Measurements from ENCODE around the gene MRM3.
"Not testable (repeated sequence)": the region's sequence is repeated elsewhere in the genome, so short reads cannot be mapped to it uniquely, and the experiment has no call there.

MRM3 gene

GRCh38 chr17:835263-835662 lies 53.1 kb downstream of the MRM3 start:
- Histone ChIP-seq H3K4me1 (ENCODE audit: control insufficient read depth, insufficient read depth, low read length) (no peaks in the 10 kb centered on the region), H3K36me3 (ENCODE audit: control insufficient read depth, insufficient read depth, low read length) (peaks cover 4% of the 10 kb centered on the region), H3K27me3 (ENCODE audit: control insufficient read depth, insufficient read depth, low read length) (no peaks in the 10 kb centered on the region), H3K9me3 (ENCODE audit: control insufficient read depth, insufficient read depth, low read length) (no peaks in the 10 kb centered on the region), H3K9ac (ENCODE audit: low read depth, low read length) (no peak overlapping the region), H3K4me3 (ENCODE audit: low read depth, low read length) (no peak overlapping the region)

- H3K4me3 ChIP-seq (ENCODE audit: low read depth, low read length); H3K27me3 ChIP-seq (ENCODE audit: control insufficient read depth, insufficient read depth, low read length); H3K9me3 ChIP-seq (ENCODE audit: control insufficient read depth, insufficient read depth, low read length); H3K4me1 ChIP-seq (ENCODE audit: control insufficient read depth, insufficient read depth, low read length); H3K36me3 ChIP-seq (ENCODE audit: control insufficient read depth, insufficient read depth, low read length); H3K9ac ChIP-seq (ENCODE audit: low read depth, low read length): not testable (repeated sequence)
Observed at GRCh38 chr17:835721-836120, 53.6 kb downstream of the MRM3 start.

- no peaks in the 10 kb centered on the region for H3K4me1 ChIP-seq (ENCODE audit: control insufficient read depth, insufficient read depth, low read length)
- H3K9me3 ChIP-seq (ENCODE audit: control insufficient read depth, insufficient read depth, low read length), result no peaks in the 10 kb centered on the region
Observed at GRCh38 chr17:836151-836550, 54.0 kb downstream of the MRM3 start.

GRCh38 chr17:838486-838885 lies 56.3 kb downstream of the MRM3 start:
- Histone ChIP-seq H3K27me3 (ENCODE audit: control insufficient read depth, insufficient read depth, low read length) (no peaks in the 10 kb centered on the region), H3K9me3 (ENCODE audit: control insufficient read depth, insufficient read depth, low read length) (no peaks in the 10 kb centered on the region), H3K9ac (ENCODE audit: low read depth, low read length) (no peak overlapping the region), H3K4me3 (ENCODE audit: low read depth, low read length) (no peak overlapping the region), H3K36me3 (ENCODE audit: control insufficient read depth, insufficient read depth, low read length) (peaks cover 4% of the 10 kb centered on the region), H3K4me1 (ENCODE audit: control insufficient read depth, insufficient read depth, low read length) (no peaks in the 10 kb centered on the region)

More at GRCh38 chr17:836151-836550, 54.0 kb downstream of the MRM3 start:
- H3K36me3 ChIP-seq (ENCODE audit: control insufficient read depth, insufficient read depth, low read length), result peaks cover 4% of the 10 kb centered on the region
- H3K4me3 ChIP-seq (ENCODE audit: low read depth, low read length), result no peak overlapping the region
- no peaks in the 10 kb centered on the region for H3K27me3 ChIP-seq (ENCODE audit: control insufficient read depth, insufficient read depth, low read length)
- H3K9ac ChIP-seq (ENCODE audit: low read depth, low read length), result no peak overlapping the region

- H3K4me3 ChIP-seq (ENCODE audit: low read depth, low read length), result no peak overlapping the region
- H3K36me3 ChIP-seq (ENCODE audit: control insufficient read depth, insufficient read depth, low read length), result peaks cover 4% of the 10 kb centered on the region
- H3K27me3 ChIP-seq (ENCODE audit: control insufficient read depth, insufficient read depth, low read length), result no peaks in the 10 kb centered on the region
Observed at GRCh38 chr17:841313-841712, 59.2 kb downstream of the MRM3 start.

More at GRCh38 chr17:841313-841712, 59.2 kb downstream of the MRM3 start:
- H3K9ac ChIP-seq (ENCODE audit: low read depth, low read length), result no peak overlapping the region
- no peaks in the 10 kb centered on the region for H3K9me3 ChIP-seq (ENCODE audit: control insufficient read depth, insufficient read depth, low read length)
- no peaks in the 10 kb centered on the region for H3K4me1 ChIP-seq (ENCODE audit: control insufficient read depth, insufficient read depth, low read length)
